Measurements from ENCODE around the gene MRTFA.

The MRTFA gene

DNA sequence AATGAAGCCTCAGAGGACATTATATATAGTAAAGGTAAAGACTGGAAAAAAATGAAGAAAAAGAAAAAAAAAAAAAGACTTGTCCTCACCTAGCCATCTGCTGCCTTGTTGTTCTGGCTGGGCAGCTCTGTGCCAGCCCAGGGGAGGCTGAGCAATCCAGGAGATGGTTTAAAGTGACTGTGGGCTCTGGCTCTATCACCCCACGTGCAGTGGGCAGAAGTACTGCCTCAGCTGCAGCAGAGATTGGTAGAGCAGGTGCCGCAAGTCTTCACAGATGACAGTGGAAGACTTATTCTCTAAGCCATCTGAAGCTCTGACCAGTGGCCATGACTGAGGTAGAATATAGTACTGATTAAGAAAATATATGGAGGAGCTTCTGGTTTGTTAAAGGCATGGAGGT, 203.9 kb downstream of the MRTFA start:
- H3K4me2 ChIP-seq (ENCODE audit: low read length), result no peak overlapping the region
- no peaks in the 10 kb centered on the region for H3K79me2 ChIP-seq
- H3K9ac ChIP-seq, result no peak overlapping the region
- no peaks in the 10 kb centered on the region for H3K9me3 ChIP-seq (ENCODE audit: control insufficient read depth, low read length)
- TF ChIP-seq, protein P1, sequence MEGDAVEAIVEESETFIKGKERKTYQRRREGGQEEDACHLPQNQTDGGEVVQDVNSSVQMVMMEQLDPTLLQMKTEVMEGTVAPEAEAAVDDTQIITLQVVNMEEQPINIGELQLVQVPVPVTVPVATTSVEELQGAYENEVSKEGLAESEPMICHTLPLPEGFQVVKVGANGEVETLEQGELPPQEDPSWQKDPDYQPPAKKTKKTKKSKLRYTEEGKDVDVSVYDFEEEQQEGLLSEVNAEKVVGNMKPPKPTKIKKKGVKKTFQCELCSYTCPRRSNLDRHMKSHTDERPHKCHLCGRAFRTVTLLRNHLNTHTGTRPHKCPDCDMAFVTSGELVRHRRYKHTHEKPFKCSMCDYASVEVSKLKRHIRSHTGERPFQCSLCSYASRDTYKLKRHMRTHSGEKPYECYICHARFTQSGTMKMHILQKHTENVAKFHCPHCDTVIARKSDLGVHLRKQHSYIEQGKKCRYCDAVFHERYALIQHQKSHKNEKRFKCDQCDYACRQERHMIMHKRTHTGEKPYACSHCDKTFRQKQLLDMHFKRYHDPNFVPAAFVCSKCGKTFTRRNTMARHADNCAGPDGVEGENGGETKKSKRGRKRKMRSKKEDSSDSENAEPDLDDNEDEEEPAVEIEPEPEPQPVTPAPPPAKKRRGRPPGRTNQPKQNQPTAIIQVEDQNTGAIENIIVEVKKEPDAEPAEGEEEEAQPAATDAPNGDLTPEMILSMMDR (IDR thresholded peaks at IDR 0.05), result no peak
- H3K27ac ChIP-seq, result no peak overlapping the region
- H2AFZ ChIP-seq, result no peak overlapping the region
- H3K4me3 ChIP-seq (ENCODE audit: low read depth, low read length), result no peak overlapping the region
- no peaks in the 10 kb centered on the region for H3K4me1 ChIP-seq
- no peaks in the 10 kb centered on the region for H3K36me3 ChIP-seq (ENCODE audit: control insufficient read depth, insufficient read depth, low read length)
- H3K27me3 ChIP-seq (ENCODE audit: control insufficient read depth, insufficient read depth, low read length), result no peaks in the 10 kb centered on the region

DNA sequence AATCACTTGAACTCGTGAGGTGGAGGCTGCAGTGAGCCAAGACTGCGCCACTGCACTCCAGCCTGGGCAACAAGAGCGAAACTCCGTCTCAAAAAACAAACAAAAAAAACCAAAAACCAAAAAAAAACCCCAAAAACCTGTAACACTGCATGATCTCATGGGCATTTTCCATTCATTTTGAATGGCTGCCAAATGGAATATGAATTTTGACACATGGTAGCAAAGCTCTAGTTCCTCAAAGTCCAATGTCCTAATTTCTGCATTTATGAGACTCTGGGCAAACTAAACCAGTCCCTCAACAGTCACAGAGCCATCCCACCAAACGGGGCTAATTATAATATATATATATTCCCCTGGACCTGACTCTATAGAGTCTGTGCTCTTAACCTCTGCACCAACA, 204.4 kb downstream of the MRTFA start:
- Histone ChIP-seq H2AFZ (no peak overlapping the region), H3K9me3 (ENCODE audit: control insufficient read depth, low read length) (no peaks in the 10 kb centered on the region), H3K27ac (no peak overlapping the region), H3K4me3 (ENCODE audit: low read depth, low read length) (no peak overlapping the region), H3K4me1 (no peaks in the 10 kb centered on the region), H3K27me3 (ENCODE audit: control insufficient read depth, insufficient read depth, low read length) (no peaks in the 10 kb centered on the region), H3K9ac (no peak overlapping the region), H3K4me2 (ENCODE audit: low read length) (no peak overlapping the region), H3K79me2 (no peaks in the 10 kb centered on the region), H3K36me3 (ENCODE audit: control insufficient read depth, insufficient read depth, low read length) (no peaks in the 10 kb centered on the region)
- TF ChIP-seq, protein P1 (IDR thresholded peaks at IDR 0.05), result no peak

- TF ChIP-seq, protein P1 (IDR thresholded peaks at IDR 0.05), result no peak
- Histone ChIP-seq H3K27ac (no peak overlapping the region), H3K79me2 (no peaks in the 10 kb centered on the region), H3K4me1 (no peaks in the 10 kb centered on the region), H2AFZ (no peak overlapping the region), H3K27me3 (ENCODE audit: control insufficient read depth, insufficient read depth, low read length) (no peaks in the 10 kb centered on the region), H3K4me3 (ENCODE audit: low read depth, low read length) (no peak overlapping the region), H3K4me2 (ENCODE audit: low read length) (no peak overlapping the region), H3K36me3 (ENCODE audit: control insufficient read depth, insufficient read depth, low read length) (no peaks in the 10 kb centered on the region), H3K9ac (no peak overlapping the region), H3K9me3 (ENCODE audit: control insufficient read depth, low read length) (no peaks in the 10 kb centered on the region)
These were observed 205.5 kb downstream of the MRTFA start for GRCh38 chr22:40430991-40431390.

- no peak overlapping the region for H2AFZ ChIP-seq
- no peak overlapping the region for H3K27ac ChIP-seq
These were observed 207.0 kb downstream of the MRTFA start for GRCh38 chr22:40429481-40429880.

DNA sequence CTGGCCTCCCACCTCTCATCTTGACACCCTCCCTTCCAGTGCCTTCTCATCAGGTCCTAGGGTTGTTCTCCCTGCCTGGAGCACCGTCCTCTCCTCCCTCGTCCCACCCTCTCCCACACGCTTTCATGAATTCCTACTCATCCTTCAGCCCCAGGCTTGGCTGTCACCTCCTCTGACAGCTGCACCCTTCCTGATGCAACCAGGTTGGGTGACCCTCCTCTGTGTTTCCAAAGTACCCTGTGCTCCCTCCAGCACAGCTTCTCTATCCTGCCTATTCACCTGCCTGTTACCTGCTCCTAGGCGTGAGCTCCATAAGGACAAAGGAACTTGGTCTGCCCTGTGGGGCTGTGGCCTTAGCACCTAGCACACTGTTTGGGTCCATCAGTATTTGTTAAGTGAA, 207.7 kb downstream of the MRTFA start:
- H3K36me3 ChIP-seq (ENCODE audit: control insufficient read depth, insufficient read depth, low read length), result no peaks in the 10 kb centered on the region

More at GRCh38 chr22:40429481-40429880, 207.0 kb downstream of the MRTFA start:
- no peak overlapping the region for H3K9ac ChIP-seq
- H3K4me1 ChIP-seq, result no peaks in the 10 kb centered on the region
- no peak overlapping the region for H3K4me3 ChIP-seq (ENCODE audit: low read depth, low read length)
- H3K79me2 ChIP-seq, result no peaks in the 10 kb centered on the region
- H3K4me2 ChIP-seq (ENCODE audit: low read length), result no peak overlapping the region
- H3K27me3 ChIP-seq (ENCODE audit: control insufficient read depth, insufficient read depth, low read length), result no peaks in the 10 kb centered on the region
- H3K36me3 ChIP-seq (ENCODE audit: control insufficient read depth, insufficient read depth, low read length), result no peaks in the 10 kb centered on the region
- TF ChIP-seq, protein P1 (IDR thresholded peaks at IDR 0.05), result no peak
- H3K9me3 ChIP-seq (ENCODE audit: control insufficient read depth, low read length), result no peaks in the 10 kb centered on the region

More for the DNA sequence above, 207.7 kb downstream of the MRTFA start:
- Histone ChIP-seq H3K9me3 (ENCODE audit: control insufficient read depth, low read length) (no peaks in the 10 kb centered on the region), H3K9ac (no peak overlapping the region), H3K4me1 (no peaks in the 10 kb centered on the region), H3K79me2 (no peaks in the 10 kb centered on the region), H3K27ac (no peak overlapping the region), H3K27me3 (ENCODE audit: control insufficient read depth, insufficient read depth, low read length) (no peaks in the 10 kb centered on the region), H2AFZ (no peak overlapping the region), H3K4me2 (ENCODE audit: low read length) (no peak overlapping the region), H3K4me3 (ENCODE audit: low read depth, low read length) (no peak overlapping the region)
- TF ChIP-seq, protein P1 (IDR thresholded peaks at IDR 0.05), result no peak

Measured in parathyroid adenoma (tissue), 2 donors.